GM19467 (cell line): ENCODE results near the gene PDE6D.

Source experiments
- ATAC-seq: cut with Tn5 transposase; IDR thresholded peaks from one replicate; pipeline ENCODE4 v1.9.1; 2021; ENCODE audit warnings: mild to moderate bottlenecking, moderate library complexity; ENCODE audit not compliant: unreplicated experiment

PDE6D gene

GRCh38 chr2:231685349-231686191 lies 95.5 kb downstream of the PDE6D start:
- no peak for ATAC-seq

- ATAC-seq, result no peak
These were observed 96.5 kb downstream of the PDE6D start for GRCh38 chr2:231684314-231685223.

- no peak for ATAC-seq
These were observed 97.5 kb downstream of the PDE6D start for GRCh38 chr2:231683292-231684235.

- no peak for ATAC-seq
These were observed 98.3 kb downstream of the PDE6D start for GRCh38 chr2:231682603-231683291.
